ENCODE measurements around the gene SPO11. TPM values are rescaled to one million over a fixed set of nuclear protein-coding genes. Genes with fewer than 3 reads are reported as not detected.

Gene SPO11
- total RNA-seq, 1 experiment from 2014 or later: not detected

- H3K4me2 ChIP-seq: no peak overlapping the region
- H2AFZ ChIP-seq: no peak overlapping the region
- no peak for DNase-seq
- peaks cover 33% of the 10 kb centered on the region for H3K36me3 ChIP-seq (ENCODE audit: low read depth)
- ChIA-PET POLR2A (ENCODE audit: unreplicated experiment) (no interaction called here), CTCF (no interaction called here)
- H3K4me1 ChIP-seq (replicated peaks; ENCODE audit: insufficient read depth): no peaks in the 10 kb centered on the region
- H3K4me3 ChIP-seq: no peak overlapping the region
- intact Hi-C loops (cut with micrococcal nuclease; ENCODE audit: unreplicated experiment): no loop called here
- H3K9me3 ChIP-seq (ENCODE audit: insufficient read depth, low read depth): no peaks in the 10 kb centered on the region
- BruUV-seq (replicated peaks): no TSS peak
- H3F3A ChIP-seq (ENCODE audit: insufficient read depth, low read depth): peaks cover 34% of the 10 kb centered on the region
- H3K27me3 ChIP-seq (ENCODE audit: insufficient read depth, low read depth): no peaks in the 10 kb centered on the region
- TF ChIP-seq EZH2 (IDR thresholded peaks at IDR 0.05; ENCODE audit: low read depth): no peak
- no peak for TF ChIP-seq CTCF (conservative IDR thresholded peaks at IDR 0.05)
- peaks cover 15% of the 10 kb centered on the region for H4K20me1 ChIP-seq (ENCODE audit: insufficient read depth)
- H3K9me2 ChIP-seq (ENCODE audit: insufficient read depth): no peaks in the 10 kb centered on the region
- H3K79me2 ChIP-seq (ENCODE audit: low read depth): no peaks in the 10 kb centered on the region
- no peak overlapping the region for H3K27ac ChIP-seq
Observed at GRCh38 chr20:57377350-57377749, 47.7 kb downstream of the SPO11 start.

GRCh38 chr20:57378107-57378506 is 48.5 kb downstream of the SPO11 start:
- H3K27ac ChIP-seq: no peak overlapping the region
- ChIA-PET POLR2A (ENCODE audit: unreplicated experiment) (no interaction called here), CTCF (no interaction called here)
- H3K36me3 ChIP-seq (ENCODE audit: low read depth): peaks cover 31% of the 10 kb centered on the region
- no peaks in the 10 kb centered on the region for H3K79me2 ChIP-seq (ENCODE audit: low read depth)
- no peaks in the 10 kb centered on the region for H3K9me3 ChIP-seq (ENCODE audit: insufficient read depth, low read depth)
- no peak for TF ChIP-seq EZH2 (IDR thresholded peaks at IDR 0.05; ENCODE audit: low read depth)
- TF ChIP-seq CTCF (conservative IDR thresholded peaks at IDR 0.05): no peak
- no peaks in the 10 kb centered on the region for H3K9me2 ChIP-seq (ENCODE audit: insufficient read depth)
- no peaks in the 10 kb centered on the region for H3K27me3 ChIP-seq (ENCODE audit: insufficient read depth, low read depth)
- peaks cover 15% of the 10 kb centered on the region; the same call in 1 of the 2 replicates for H4K20me1 ChIP-seq (ENCODE audit: insufficient read depth)
- H3K4me3 ChIP-seq: no peak overlapping the region
- no peak for DNase-seq
- H3K4me2 ChIP-seq: no peak overlapping the region
- no peak overlapping the region for H2AFZ ChIP-seq
- intact Hi-C loops (cut with micrococcal nuclease; ENCODE audit: unreplicated experiment): no loop called here
- BruUV-seq (replicated peaks): no TSS peak
- H3K4me1 ChIP-seq (replicated peaks; ENCODE audit: insufficient read depth): no peaks in the 10 kb centered on the region
- peaks cover 32% of the 10 kb centered on the region for H3F3A ChIP-seq (ENCODE audit: insufficient read depth, low read depth)

- H3K4me2 ChIP-seq: no peak overlapping the region
- H3K4me3 ChIP-seq: no peak overlapping the region
- TF ChIP-seq CTCF (conservative IDR thresholded peaks at IDR 0.05): no peak
- TF ChIP-seq EZH2 (IDR thresholded peaks at IDR 0.05; ENCODE audit: low read depth): no peak
- peaks cover 26% of the 10 kb centered on the region for H3F3A ChIP-seq (ENCODE audit: insufficient read depth, low read depth)
- no TSS peak for BruUV-seq (replicated peaks)
- no peaks in the 10 kb centered on the region for H3K9me2 ChIP-seq (ENCODE audit: insufficient read depth)
- intact Hi-C loops (cut with micrococcal nuclease; ENCODE audit: unreplicated experiment): no loop called here
- H3K36me3 ChIP-seq (ENCODE audit: low read depth): peaks cover 24% of the 10 kb centered on the region
- DNase-seq: no peak
- no peaks in the 10 kb centered on the region for H3K4me1 ChIP-seq (replicated peaks; ENCODE audit: insufficient read depth)
- H3K27ac ChIP-seq: no peak overlapping the region
- POLR2A ChIA-PET (ENCODE audit: unreplicated experiment): no interaction called here
- CTCF ChIA-PET: no interaction called here
- peaks cover 15% of the 10 kb centered on the region; the same call in 1 of the 2 replicates for H4K20me1 ChIP-seq (ENCODE audit: insufficient read depth)
- H3K79me2 ChIP-seq (ENCODE audit: low read depth): no peaks in the 10 kb centered on the region
- no peak overlapping the region for H2AFZ ChIP-seq
- H3K27me3 ChIP-seq (ENCODE audit: insufficient read depth, low read depth): no peaks in the 10 kb centered on the region
- H3K9me3 ChIP-seq (ENCODE audit: insufficient read depth, low read depth): no peaks in the 10 kb centered on the region
Observed at GRCh38 chr20:57378646-57379262, 49.2 kb downstream of the SPO11 start.
